PC-3 (cell line): Measurements from ENCODE around the gene TUBGCP2. TPM values are rescaled to one million over a fixed set of nuclear protein-coding genes. Genes with fewer than 3 reads are reported as not detected.

ENCODE experiments used
- ATAC-seq: fragments of 200-7000 bp; cut with Tn5 transposase; 2 replicates; pipeline ENCODE4 v1.9.1; 2020; ENCODE audit warnings: mild to moderate bottlenecking, moderate library complexity
- BruUV-seq: library from RNA; stranded (reverse); fragments of 400-500 nt; replicated peaks from 2 replicates; lab custom pipeline; 2021; lab: Mats Ljungman, UMichigan
- CTCF ChIA-PET: fragments of 300-600 bp; sonication (Branson Sonifier 250); formaldehyde crosslinking; loops from one replicate; lab custom pipeline; 2022; ENCODE audit warnings: antibody characterized with exemption; lab: Charles Lee
- POLR2A ChIA-PET: fragments of 300-600 bp; sonication (Branson Sonifier 250); formaldehyde crosslinking; loops from one replicate; lab custom pipeline; 2022; ENCODE audit warnings: antibody characterized with exemption; ENCODE audit not compliant: unreplicated experiment; lab: Charles Lee
- DNase-seq: peaks from one replicate; pipeline ENCODE4 v3.0.0-alpha.2; 2015
- H2AFZ ChIP-seq: fragments of 300-600 bp; sonication (generic); 2 replicates; pipeline ENCODE4 v1.6.0; 2016; ENCODE audit warnings: antibody characterized with exemption, low read length
- H3F3A ChIP-seq: fragments of 300-600 bp; sonication (generic); one replicate; pipeline ENCODE4 v1.6.0; 2017; ENCODE audit warnings: antibody characterized with exemption, low read length, control low read depth, mild to moderate bottlenecking; ENCODE audit not compliant: unreplicated experiment
- H3K27ac ChIP-seq: fragments of 300-600 bp; sonication (generic); 2 replicates; pipeline ENCODE4 v1.5.1; 2016; ENCODE audit warnings: mild to moderate bottlenecking, low read length
- H3K27me3 ChIP-seq: fragments of 300-600 bp; sonication (generic); 2 replicates; pipeline ENCODE4 v1.6.1; 2016; ENCODE audit warnings: low read length, mixed read lengths
- H3K36me3 ChIP-seq: fragments of 300-600 bp; sonication (generic); 2 replicates; pipeline ENCODE4 v1.6.1; 2016; ENCODE audit warnings: low read depth, mixed run types, low read length, mixed read lengths
- H3K4me1 ChIP-seq: fragments of 300-600 bp; sonication (generic); 2 replicates; pipeline ENCODE4 v1.5.1; 2016; ENCODE audit warnings: low read length; ENCODE audit not compliant: insufficient read depth
- H3K4me2 ChIP-seq: fragments of 300-600 bp; sonication (generic); 2 replicates; pipeline ENCODE4 v1.6.0; 2016; ENCODE audit warnings: low read length
- H3K4me3 ChIP-seq: fragments of 300-600 bp; sonication (generic); 2 replicates; pipeline ENCODE4 v1.5.1; 2016; ENCODE audit warnings: mild to moderate bottlenecking, low read length, mixed read lengths
- H3K79me2 ChIP-seq: fragments of 300-600 bp; sonication (generic); 2 replicates; pipeline ENCODE4 v1.6.1; 2017; ENCODE audit warnings: low read length, mixed read lengths
- H3K9ac ChIP-seq: fragments of 300-600 bp; sonication (generic); 2 replicates; pipeline ENCODE4 v1.6.0; 2016; ENCODE audit warnings: mild to moderate bottlenecking, low read length
- H3K9me2 ChIP-seq: fragments of 300-600 bp; sonication (generic); replicated peaks from 2 replicates; pipeline ENCODE4 v1.6.1; 2016; ENCODE audit warnings: mixed run types, low read length, mixed read lengths
- H3K9me3 ChIP-seq: fragments of 300-600 bp; sonication (generic); 2 replicates; pipeline ENCODE4 v1.6.1; 2016; ENCODE audit warnings: low read length, mixed read lengths
- H4K20me1 ChIP-seq: fragments of 300-600 bp; sonication (generic); 2 replicates; pipeline ENCODE4 v1.6.1; 2016; ENCODE audit warnings: low read length, mixed read lengths
- EZH2 ChIP-seq: fragments of 300-600 bp; sonication (generic); IDR thresholded peaks from one replicate; pipeline ENCODE4 v1.6.1; 2017; ENCODE audit warnings: antibody characterized with exemption, mild to moderate bottlenecking, low read length; ENCODE audit not compliant: unreplicated experiment
- EZH2phosphoT487 ChIP-seq: fragments of 300-600 bp; sonication (generic); IDR thresholded peaks from 2 replicates; pipeline ENCODE4 v1.6.1; 2018; ENCODE audit warnings: mild to moderate bottlenecking, antibody characterized with exemption, low read length, borderline replicate concordance
- intact Hi-C: fragments of 100-400 bp; cut with micrococcal nuclease; formaldehyde crosslinking; loops from 2 replicates; pipeline ENCODE4 v1.9.0; 2023
- total RNA-seq: library from RNA; depleted of rRNA; stranded (reverse); fragments of >200 nt; gene quantifications from 2 replicates; pipeline ENCODE4 v1.2.3, GENCODE V29; 2014
- TF ChIP-seq, protein P1 (sequence below): fragments of 300-600 bp; sonication (generic); conservative IDR thresholded peaks from 2 replicates; pipeline ENCODE4 v1.5.1; 2017; ENCODE audit warnings: antibody characterized with exemption, low read depth, mild to moderate bottlenecking, low read length

The TUBGCP2 gene
- total RNA-seq, 1 experiment from 2014 or later, result 72.9 TPM

DNA sequence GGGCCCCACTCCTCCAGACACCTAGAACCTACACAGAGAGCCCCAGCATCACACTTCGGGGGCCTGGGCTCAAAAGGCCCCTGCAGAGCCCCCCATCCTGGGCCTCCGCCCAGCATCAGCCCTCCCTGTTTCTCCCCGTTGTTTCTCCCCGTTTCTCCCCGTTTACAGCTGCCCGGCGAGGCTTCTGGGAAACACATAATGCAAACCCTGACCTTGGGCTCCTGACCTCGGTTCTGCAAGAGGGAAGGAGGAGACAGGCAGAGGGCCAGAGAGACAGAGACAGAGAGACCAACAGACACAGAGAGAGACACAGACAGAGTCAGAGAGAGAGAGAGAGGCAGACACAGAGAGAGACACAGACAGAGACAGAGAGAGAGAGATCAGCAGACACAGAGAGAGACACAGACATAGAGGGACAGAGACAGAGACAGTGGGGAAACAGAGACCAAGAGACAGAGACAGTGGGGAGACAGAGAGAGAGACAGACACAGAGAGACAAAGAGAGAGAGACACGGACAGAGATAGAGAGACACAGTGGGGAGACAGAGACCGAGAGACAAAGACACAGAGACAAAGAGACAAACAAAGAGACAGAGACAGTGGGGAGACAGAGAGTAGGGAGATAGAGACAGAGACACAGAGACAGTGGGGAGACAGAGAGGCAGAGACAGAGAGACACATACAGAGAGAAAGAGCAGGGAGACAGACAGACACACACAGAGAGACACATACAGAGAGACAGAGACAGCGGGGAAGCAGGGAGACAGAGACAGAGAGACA is 58.5 kb downstream of the TUBGCP2 start:
- Histone ChIP-seq H3F3A (no peaks in the 10 kb centered on the region), H2AFZ (no peak overlapping the region), H3K79me2 (no peaks in the 10 kb centered on the region), H4K20me1 (no peaks in the 10 kb centered on the region), H3K9me3 (no peaks in the 10 kb centered on the region), H3K4me3 (no peak overlapping the region), H3K4me2 (no peak overlapping the region), H3K9ac (no peak overlapping the region), H3K9me2 (no peaks in the 10 kb centered on the region), H3K4me1 (no peaks in the 10 kb centered on the region), H3K27ac (no peak overlapping the region), H3K27me3 (no peaks in the 10 kb centered on the region), H3K36me3 (no peaks in the 10 kb centered on the region)
- TF ChIP-seq, protein P1, sequence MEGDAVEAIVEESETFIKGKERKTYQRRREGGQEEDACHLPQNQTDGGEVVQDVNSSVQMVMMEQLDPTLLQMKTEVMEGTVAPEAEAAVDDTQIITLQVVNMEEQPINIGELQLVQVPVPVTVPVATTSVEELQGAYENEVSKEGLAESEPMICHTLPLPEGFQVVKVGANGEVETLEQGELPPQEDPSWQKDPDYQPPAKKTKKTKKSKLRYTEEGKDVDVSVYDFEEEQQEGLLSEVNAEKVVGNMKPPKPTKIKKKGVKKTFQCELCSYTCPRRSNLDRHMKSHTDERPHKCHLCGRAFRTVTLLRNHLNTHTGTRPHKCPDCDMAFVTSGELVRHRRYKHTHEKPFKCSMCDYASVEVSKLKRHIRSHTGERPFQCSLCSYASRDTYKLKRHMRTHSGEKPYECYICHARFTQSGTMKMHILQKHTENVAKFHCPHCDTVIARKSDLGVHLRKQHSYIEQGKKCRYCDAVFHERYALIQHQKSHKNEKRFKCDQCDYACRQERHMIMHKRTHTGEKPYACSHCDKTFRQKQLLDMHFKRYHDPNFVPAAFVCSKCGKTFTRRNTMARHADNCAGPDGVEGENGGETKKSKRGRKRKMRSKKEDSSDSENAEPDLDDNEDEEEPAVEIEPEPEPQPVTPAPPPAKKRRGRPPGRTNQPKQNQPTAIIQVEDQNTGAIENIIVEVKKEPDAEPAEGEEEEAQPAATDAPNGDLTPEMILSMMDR, result no peak
- no peak for TF ChIP-seq EZH2phosphoT487
- no peak for TF ChIP-seq EZH2
- no peak for ATAC-seq
- ChIA-PET POLR2A (no interaction called here), CTCF (no interaction called here)
- intact Hi-C loops, result no loop called here
- DNase-seq, result no peak
- no TSS peak for BruUV-seq

DNA sequence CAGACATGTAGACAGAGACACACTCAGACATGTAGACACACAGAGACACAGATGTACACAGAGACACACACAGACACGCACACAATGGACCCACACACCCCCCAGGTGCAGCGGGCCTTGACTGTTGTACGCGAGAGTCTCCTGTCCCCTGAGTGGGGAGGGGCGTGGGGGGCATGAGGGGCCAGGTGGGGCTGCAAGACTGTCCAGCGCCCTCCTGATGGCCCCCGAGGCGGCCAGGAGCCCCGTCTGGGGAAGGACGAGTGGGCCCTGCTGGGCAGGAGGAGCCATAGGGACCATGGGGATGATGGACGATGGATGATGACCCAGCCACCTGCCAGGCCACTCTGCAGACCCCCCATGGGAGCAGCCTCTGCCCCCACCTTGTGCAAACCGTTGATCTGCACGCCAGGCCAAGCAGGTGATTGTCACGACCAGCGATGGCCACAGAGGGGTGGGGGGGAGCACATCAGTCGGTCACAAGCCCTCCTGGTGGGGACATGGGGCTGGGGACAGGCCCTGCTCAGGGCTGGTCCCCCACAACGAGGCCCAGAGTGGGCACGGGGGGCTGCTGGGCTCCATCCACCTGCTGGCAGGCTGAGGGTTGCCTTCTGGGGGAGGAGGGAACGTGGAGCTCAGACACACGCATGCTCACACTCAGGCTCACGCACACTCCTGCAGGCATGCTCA is 59.4 kb downstream of the TUBGCP2 start:
- BruUV-seq, result no TSS peak
- Histone ChIP-seq H3K36me3 (no peaks in the 10 kb centered on the region), H3K9ac (no peak overlapping the region), H3K9me3 (no peaks in the 10 kb centered on the region), H3F3A (no peaks in the 10 kb centered on the region), H3K4me3 (no peak overlapping the region), H2AFZ (no peak overlapping the region), H3K4me1 (no peaks in the 10 kb centered on the region), H3K4me2 (no peak overlapping the region), H4K20me1 (no peaks in the 10 kb centered on the region), H3K27ac (no peak overlapping the region), H3K9me2 (no peaks in the 10 kb centered on the region), H3K79me2 (no peaks in the 10 kb centered on the region), H3K27me3 (no peaks in the 10 kb centered on the region)
- ChIA-PET CTCF (no interaction called here), POLR2A (no interaction called here)
- no peak for DNase-seq
- no peak for ATAC-seq
- TF ChIP-seq EZH2 (no peak), EZH2phosphoT487 (no peak)
- TF ChIP-seq, protein P1, result no peak
- intact Hi-C loops, result no loop called here

DNA sequence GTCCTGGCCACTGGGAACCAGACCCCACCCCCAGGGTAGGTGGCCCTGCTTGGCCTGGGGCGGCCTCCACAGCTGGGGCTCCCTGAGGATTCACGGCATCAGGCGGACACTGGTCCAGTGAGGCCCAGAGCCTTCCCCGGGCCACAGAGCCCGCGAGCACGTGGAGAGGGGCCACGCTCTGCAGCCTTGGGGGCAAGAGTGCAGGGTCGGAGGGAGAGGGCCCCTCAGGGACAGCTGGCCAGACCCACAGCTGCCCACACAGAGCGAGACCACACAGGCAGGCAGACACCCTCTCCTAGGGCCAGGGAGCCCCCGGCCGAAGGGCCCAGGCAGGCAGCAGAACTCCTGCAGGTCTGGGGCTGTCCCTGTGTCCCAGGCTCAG is 60.3 kb downstream of the TUBGCP2 start:
- Histone ChIP-seq H3K36me3 (no peaks in the 10 kb centered on the region), H3K9me2 (no peaks in the 10 kb centered on the region), H3K9me3 (no peaks in the 10 kb centered on the region), H3K4me3 (no peak overlapping the region), H3K4me1 (no peaks in the 10 kb centered on the region), H2AFZ (no peak overlapping the region), H3K27ac (no peak overlapping the region), H3K27me3 (no peaks in the 10 kb centered on the region), H4K20me1 (no peaks in the 10 kb centered on the region), H3K4me2 (no peak overlapping the region), H3K9ac (no peak overlapping the region), H3K79me2 (no peaks in the 10 kb centered on the region), H3F3A (no peaks in the 10 kb centered on the region)
- BruUV-seq, result no TSS peak
- ATAC-seq (no peak), DNase-seq (no peak)
- intact Hi-C loops, result no loop called here
- TF ChIP-seq EZH2phosphoT487 (no peak), EZH2 (no peak)
- TF ChIP-seq, protein P1, result no peak
- CTCF ChIA-PET, result no interaction called here
- POLR2A ChIA-PET, result no interaction called here
